Adrenal gland (tissue), 12 donors: Measurements from ENCODE around the gene RAPGEF3. TPM values are rescaled to one million over a fixed set of nuclear protein-coding genes. Genes with fewer than 3 reads are reported as not detected.

Experiments used
- DNase-seq, 7 donors: peaks; one replicate each; pipeline ENCODE4 v3.0.0-alpha.2; 2019 to 2020
- H3K27ac ChIP-seq, 5 donors: fragments of 200-600 bp; sonication (generic) in 4 of 5; 1 replicate in 3 of 5; 2 replicates in 2 of 5; pipeline versions ENCODE4 v1.5.1 to v1.8.0; 2016 to 2020; ENCODE audit warnings: mild to moderate bottlenecking in 1 of 5
- H3K27me3 ChIP-seq: fragments of 200-600 bp; 2 replicates; pipeline ENCODE4 v1.8.0; 2021
- H3K36me3 ChIP-seq, 2 donors: fragments of 200-600 bp; replicated peaks in 1 of 2; 1 replicate in 1 of 2; 2 replicates in 1 of 2; pipeline versions ENCODE4 v1.5.1 to v1.8.0; 2018 to 2022
- H3K4me1 ChIP-seq, 2 donors: fragments of 200-600 bp; replicated peaks in 1 of 2; 1 replicate in 1 of 2; 2 replicates in 1 of 2; pipeline versions ENCODE4 v1.5.1 to v1.8.0; 2018 to 2021
- H3K4me3 ChIP-seq, 4 donors: fragments of 200-600 bp; sonication (generic) in 3 of 4; one replicate each; pipeline ENCODE4 v1.5.1; 2016 to 2018
- H3K9me3 ChIP-seq, 3 donors: fragments of 200-600 bp; sonication (generic) in 1 of 3; replicated peaks in 1 of 3; 1 replicate in 2 of 3; 2 replicates in 1 of 3; pipeline versions ENCODE4 v1.5.1 to v1.8.0; 2016 to 2021
- CTCF ChIP-seq, 6 experiments: fragments of 450-650 bp in 4 of 6; fragments of 200-600 bp in 2 of 6; sonication (generic) in 1 of 6; IDR thresholded peaks; 1 replicate in 5 of 6; 2 replicates in 1 of 6; pipeline versions ENCODE4 v1.5.1 to v1.8.0; 2016 to 2021; ENCODE audit warnings: antibody characterized with exemption in 6 of 6, mild to moderate bottlenecking in 2 of 6, moderate library complexity in 1 of 6
- POLR2A ChIP-seq, 2 donors: fragments of 450-650 bp; IDR thresholded peaks; one replicate each; pipeline ENCODE4 v1.6.1; 2017; ENCODE audit warnings: antibody characterized with exemption in 2 of 2, mild to moderate bottlenecking in 2 of 2, moderate library complexity in 1 of 2
- WGBS, 4 donors: extraction: QIAGEN DNeasy Blood & Tissue Kit in 2 of 4; methylation state at CpG; one replicate each; pipeline versions ENCODE4 v1.1.5 to v1.1.7; 2013 to 2017; 5-methylcytosine and 5-hydroxymethylcytosine counted together
- intact Hi-C, 2 donors: fragments of 100-400 bp; cut with DNase I; formaldehyde crosslinking; loops; one replicate each; pipeline versions ENCODE4 v1.14.1 to v1.15.0; 2022 to 2023
- polyA plus RNA-seq, 3 donors: library from polyadenylated mRNA; stranded (reverse); fragments of 200-250 nt in 2 of 3; fragments of 350-450 nt in 1 of 3; fragmentation: Illumina TruSeq in 1 of 3; extraction: RNeasy Lipid Tissue Mini Kit (QIAGEN cat#74804) in 1 of 3; gene quantifications; one replicate each; pipeline ENCODE4 v1.2.3, GENCODE V29; 2013 to 2014
- total RNA-seq, 9 donors: library from RNA; depleted of rRNA in 4 of 9; stranded (reverse); fragments of >200 nt in 4 of 9; fragments of 120-200 nt in 1 of 9; fragmentation: NEBNext Ultra II Directional in 1 of 9; extraction: Animal tissue kit (Norgen Biotek cat#: 25700) in 1 of 9; gene quantifications; one replicate each; pipeline versions ENCODE4 v1.1.0 to v1.2.4, GENCODE V29; 2013 to 2023
- donor health status: healthy with polysubstance abuse.
- donor health status: Bipolar disorder and iron deficiency.
- donor health status: DM: yes; HTN: yes; CAD: no.
- donor health status: DM: no; HTN: no; CAD: no.
- donor health status: DM: no; HTN: no; CAD: no.
- donor health status: DM: yes; HTN: yes; CAD: no.

RAPGEF3 gene
- total and polyA plus RNA-seq, 12 donors, result 1.4 to 69.4 (median 9.3) TPM

GRCh38 chr12:47707355-47707754 is 51.3 kb downstream of the RAPGEF3 start:
- no peak for TF ChIP-seq POLR2A (IDR thresholded peaks at IDR 0.05)
- no peak for TF ChIP-seq CTCF (IDR thresholded peaks at IDR 0.05)
- peaks cover 6 to 21% of the 10 kb centered on the region in 2 donors for H3K4me1 ChIP-seq
- H3K9me3 ChIP-seq, result no peaks in the 10 kb centered on the region
- H3K27me3 ChIP-seq, result no peaks in the 10 kb centered on the region
- no peak overlapping the region for H3K27ac ChIP-seq
- intact Hi-C loops, result no loop called here
- H3K4me3 ChIP-seq, result no peak overlapping the region
- no peaks in the 10 kb centered on the region for H3K36me3 ChIP-seq
- no peak for DNase-seq

GRCh38 chr12:47705566-47706425 is 52.9 kb downstream of the RAPGEF3 start, which contains the start of gene RPAP3:
Gene RPAP3 (minus strand): TSS chr12:47706030. CDS start chr12:47702840, 3,190 bp downstream.
- peaks cover 0 to 3% of the 10 kb centered on the region in 2 donors for H3K36me3 ChIP-seq
- intact Hi-C loops, result no loop called here
- DNase-seq, result peak; percentile 96 to 98 (median 98)
- peaks cover 6 to 21% of the 10 kb centered on the region in 2 donors for H3K4me1 ChIP-seq
- 1 to 2% (median 1%) methylated on average over 21 to 66 of the region's 66 CpGs for WGBS, 4 donors
- no peaks in the 10 kb centered on the region for H3K27me3 ChIP-seq
- peak within 1 kb of the TSS; percentile 50 to 98 (median 68) for H3K4me3 ChIP-seq
- peak; percentile 52 to 91 for TF ChIP-seq POLR2A (IDR thresholded peaks at IDR 0.05)
- peak; percentile 28 to 70 (median 62) for TF ChIP-seq CTCF (IDR thresholded peaks at IDR 0.05)
- peak within 1 kb of the TSS; percentile 36 to 95 (median 80) for H3K27ac ChIP-seq
- no peaks in the 10 kb centered on the region for H3K9me3 ChIP-seq

- Histone ChIP-seq H3K27ac (peak overlapping the region in 4 of 5 donors; percentile 71 to 95 (median 86)), H3K4me3 (peak overlapping the region; percentile 46 to 98 (median 67)), H3K36me3 (peaks cover 0 to 8% of the 10 kb centered on the region in 2 donors), H3K9me3 (no peaks in the 10 kb centered on the region), H3K27me3 (no peaks in the 10 kb centered on the region), H3K4me1 (peaks cover 6 to 21% of the 10 kb centered on the region in 2 donors)
- WGBS, 4 donors, result 0 to 1% (median 1%) methylated on average over 9 of the region's 9 CpGs
- DNase-seq, result no peak
- TF ChIP-seq POLR2A (IDR thresholded peaks at IDR 0.05) (no peak), CTCF (IDR thresholded peaks at IDR 0.05) (no peak)
- intact Hi-C loops, result no loop called here
These were observed 53.5 kb downstream of the RAPGEF3 start for GRCh38 chr12:47705229-47705565.

GRCh38 chr12:47704719-47705118 is 54.0 kb downstream of the RAPGEF3 start:
- peak overlapping the region in 1 of 4 donors; percentile 84 for H3K4me3 ChIP-seq
- TF ChIP-seq POLR2A (IDR thresholded peaks at IDR 0.05), result no peak
- TF ChIP-seq CTCF (IDR thresholded peaks at IDR 0.05), result no peak
- H3K9me3 ChIP-seq, result no peaks in the 10 kb centered on the region
- H3K27ac ChIP-seq, result no peak overlapping the region
- H3K27me3 ChIP-seq, result no peaks in the 10 kb centered on the region
- peak in 1 of 7 donors; percentile 50 for DNase-seq
- peaks cover 0 to 8% of the 10 kb centered on the region in 2 donors for H3K36me3 ChIP-seq
- WGBS, 4 donors, result 86 to 89% (median 87%) methylated on average over 9 of the region's 9 CpGs
- peaks cover 6 to 21% of the 10 kb centered on the region in 2 donors for H3K4me1 ChIP-seq
- intact Hi-C loops, result no loop called here
